HS-5 (cell line): ENCODE results near the gene SLC9A9.
"Not testable (repeated sequence)": the region's sequence is repeated elsewhere in the genome, so short reads cannot be mapped to it uniquely, and the experiment has no call there.

Source experiments
- DNase-seq: peaks from one replicate; pipeline ENCODE4 v3.0.0-alpha.2; 2012; ENCODE audit warnings: low read depth

SLC9A9 gene

DNA sequence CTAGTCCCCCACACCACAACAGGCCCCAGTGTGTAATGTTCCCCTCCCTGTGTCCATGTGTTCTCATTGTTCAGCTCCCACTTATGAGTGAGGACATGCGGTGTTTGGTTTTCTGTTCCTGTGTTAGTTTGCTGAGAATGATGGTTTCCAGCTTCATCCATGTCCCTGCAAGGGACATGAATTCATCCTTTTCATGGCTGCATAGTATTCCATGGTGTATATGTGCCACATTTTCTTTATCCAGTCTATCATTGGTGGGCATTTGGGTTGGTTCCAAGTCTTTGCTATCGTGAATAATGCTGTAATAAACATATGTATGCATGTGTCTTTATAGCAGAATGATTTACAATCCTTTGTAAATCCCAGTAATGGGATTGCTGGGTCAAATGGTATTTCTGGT, 152.9 kb downstream of the SLC9A9 start:
- DNase-seq: not testable (repeated sequence)

DNA sequence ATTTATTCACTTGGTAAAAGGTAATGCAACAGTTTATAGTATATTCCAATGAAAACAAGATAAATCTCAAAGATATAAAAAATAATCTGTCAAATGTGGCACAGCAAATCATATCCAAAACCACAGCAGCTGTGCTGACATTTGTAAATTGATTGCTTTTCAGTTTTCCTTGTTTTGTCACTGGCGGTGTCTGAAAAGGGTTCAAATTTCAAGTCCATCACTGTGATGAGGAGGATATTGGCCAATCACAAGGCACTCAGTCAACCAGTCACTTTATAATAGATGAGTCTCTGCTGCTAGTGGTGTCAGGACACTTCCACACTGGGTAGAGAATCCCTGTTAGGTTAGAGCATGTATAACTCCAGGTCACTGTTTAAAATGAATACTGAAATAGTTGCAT, 154.8 kb downstream of the SLC9A9 start:
- no peak for DNase-seq

DNA sequence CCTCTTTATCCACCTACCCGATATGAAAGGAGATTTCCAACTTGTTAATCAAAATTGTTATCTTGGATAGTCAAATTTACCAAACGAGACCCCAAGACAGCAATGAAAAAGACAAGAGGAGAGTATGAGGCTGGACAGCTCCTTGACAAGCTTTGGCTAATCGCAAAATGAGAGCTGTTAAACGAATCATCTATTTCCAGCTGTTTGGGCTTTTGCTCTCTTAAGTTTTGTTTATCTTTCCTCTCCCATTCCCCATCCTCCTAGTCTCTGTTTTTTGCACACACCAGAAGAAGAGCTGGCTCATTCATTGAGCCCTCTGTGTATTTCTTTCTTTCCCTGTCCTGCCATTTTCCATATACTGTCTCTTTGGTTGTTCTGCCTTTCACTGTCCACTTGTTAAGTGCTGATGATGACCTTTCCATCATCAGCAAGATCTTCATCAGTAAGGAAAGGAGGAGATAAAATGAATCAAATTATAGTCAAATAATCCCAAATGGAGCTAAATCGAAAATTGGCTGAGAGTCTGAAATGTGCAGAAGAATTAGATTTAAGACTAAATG, 161.6 kb downstream of the SLC9A9 start:
- no peak for DNase-seq

DNA sequence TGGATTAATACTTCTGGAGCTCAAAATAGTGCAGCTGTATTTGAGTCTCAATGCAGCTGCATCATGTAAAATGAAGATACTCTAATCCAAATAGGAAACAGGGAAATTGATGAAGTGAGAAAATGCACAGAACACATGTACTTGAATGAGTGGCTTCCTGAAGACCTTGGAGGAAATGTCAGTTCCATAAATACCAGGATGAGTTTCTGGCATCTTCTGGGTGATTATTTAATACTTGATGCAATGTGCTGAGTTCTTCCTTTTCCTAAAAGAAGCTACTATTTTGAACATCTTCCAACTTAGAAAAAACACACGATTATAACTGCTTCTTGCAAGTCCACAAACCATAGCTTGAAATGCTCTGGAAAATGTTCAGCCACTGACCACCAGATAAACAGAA, 162.8 kb downstream of the SLC9A9 start:
- DNase-seq: no peak

DNA sequence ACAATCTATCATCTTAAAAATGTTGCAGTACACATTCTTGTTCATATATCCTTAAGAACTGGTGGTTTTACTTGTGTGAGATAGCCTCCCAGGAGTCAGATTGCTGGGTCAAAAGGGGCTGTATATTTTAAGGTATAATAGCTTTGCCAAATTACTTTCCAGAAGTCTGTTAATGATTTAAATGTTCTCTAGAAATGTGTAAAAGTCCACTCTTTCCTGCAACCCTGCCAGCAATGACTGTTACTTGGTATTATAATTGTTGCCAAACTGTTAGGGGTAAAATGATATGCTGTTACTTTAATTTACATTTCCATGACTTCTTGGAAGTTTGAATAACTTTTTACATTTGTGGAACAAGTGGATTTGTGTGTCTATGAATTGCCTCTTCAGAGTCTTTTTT, 170.8 kb downstream of the SLC9A9 start:
- no peak for DNase-seq

DNA sequence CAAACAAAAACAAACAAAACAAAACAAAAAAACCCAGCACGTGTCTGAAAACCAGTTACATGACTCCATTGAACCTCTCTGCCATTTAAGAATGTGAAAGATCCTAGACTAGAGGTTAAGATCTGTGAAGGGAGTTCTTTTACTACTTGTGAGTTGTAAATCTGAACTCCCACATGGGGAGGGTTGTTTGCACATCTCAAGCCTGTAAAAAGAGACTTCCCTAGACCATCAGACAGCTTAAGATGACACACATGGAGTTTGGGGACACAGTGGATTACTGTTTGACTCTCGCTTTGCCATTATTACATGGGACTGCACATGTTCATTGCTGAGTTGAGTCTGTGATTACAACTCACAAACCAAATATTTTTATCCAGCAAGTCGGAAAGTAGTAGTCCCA, 171.5 kb downstream of the SLC9A9 start:
- DNase-seq: no peak

- no peak for DNase-seq
These were observed 172.2 kb downstream of the SLC9A9 start for GRCh38 chr3:143676021-143676420.

- peak; percentile 45 for DNase-seq
These were observed 173.9 kb downstream of the SLC9A9 start for GRCh38 chr3:143674100-143674968.

DNA sequence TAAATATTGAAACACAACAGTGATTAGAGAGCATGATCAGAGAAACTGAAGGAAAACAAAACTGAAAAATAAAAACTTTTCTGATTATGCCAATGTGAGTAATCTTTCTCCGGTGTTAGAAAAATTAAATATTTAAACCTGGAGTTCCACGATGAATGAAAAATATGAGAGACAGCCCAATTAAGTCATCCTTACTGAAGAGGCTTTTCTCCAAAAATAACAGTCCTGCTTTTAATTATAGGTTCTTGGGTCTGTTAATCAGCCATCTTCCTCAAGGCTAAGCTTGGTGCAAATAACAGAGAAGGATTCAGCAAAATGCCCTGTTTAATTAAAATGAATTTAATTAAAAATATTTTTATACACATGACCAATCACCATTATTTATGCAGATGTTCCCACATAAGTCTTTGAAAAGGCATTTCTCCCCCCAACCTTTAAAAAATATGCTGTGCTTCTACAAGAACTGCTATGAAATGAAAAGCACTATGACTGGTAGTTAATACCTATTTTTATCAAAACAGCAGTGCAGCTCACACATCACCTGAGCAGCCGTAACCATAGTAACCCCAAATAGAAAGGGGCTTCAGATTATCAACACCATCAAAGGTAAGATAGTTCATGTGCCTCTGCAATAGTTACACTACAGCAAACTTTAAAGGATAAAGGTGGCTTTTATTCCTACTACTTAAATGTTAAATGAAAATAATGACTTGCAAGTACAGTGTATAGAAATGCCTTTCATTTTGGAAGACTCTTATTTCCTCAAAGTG, 175.7 kb downstream of the SLC9A9 start:
- DNase-seq: no peak

- DNase-seq: no peak
These were observed 176.6 kb downstream of the SLC9A9 start for GRCh38 chr3:143671626-143672025.

DNA sequence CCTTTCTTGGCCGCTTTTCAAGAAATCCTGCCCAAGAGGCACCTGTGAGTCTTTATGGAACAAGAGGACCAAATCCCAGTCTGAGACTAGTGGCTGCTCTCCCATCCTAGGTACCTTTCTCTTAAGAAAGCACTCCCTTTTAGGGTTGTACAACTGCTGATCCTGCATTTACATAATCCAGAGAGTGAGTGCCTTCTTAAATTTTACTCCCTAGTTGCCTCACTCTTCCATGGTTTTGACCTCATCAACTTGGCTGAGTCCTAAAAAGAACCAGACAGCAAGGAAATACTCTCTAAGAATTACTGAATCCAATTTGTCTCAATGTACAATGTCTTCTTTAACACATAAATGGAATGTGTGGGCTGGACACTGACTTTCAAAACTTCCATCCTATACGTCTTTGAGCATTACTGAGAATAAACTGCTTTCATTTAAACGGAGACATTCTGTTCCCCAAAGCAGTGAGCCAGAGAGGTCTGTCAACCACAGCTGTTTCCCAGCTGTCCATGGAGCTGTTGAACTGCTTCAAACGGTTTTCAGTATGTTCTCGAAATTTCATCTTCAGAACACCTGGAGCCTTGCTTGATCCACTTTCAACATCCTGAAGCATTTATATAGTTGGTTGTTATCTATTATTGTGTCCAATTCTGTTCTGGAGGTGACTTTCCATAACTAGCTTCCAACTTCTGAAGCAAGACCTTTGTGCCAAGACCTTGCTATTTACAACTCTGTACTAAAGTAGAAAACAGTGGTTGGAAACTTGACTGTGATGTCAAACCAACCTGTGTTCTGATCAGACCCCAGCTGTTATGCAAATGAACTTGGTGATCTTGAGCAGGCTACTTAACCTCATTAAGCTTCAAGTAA, 179.1 kb downstream of the SLC9A9 start:
- no peak for DNase-seq

DNA sequence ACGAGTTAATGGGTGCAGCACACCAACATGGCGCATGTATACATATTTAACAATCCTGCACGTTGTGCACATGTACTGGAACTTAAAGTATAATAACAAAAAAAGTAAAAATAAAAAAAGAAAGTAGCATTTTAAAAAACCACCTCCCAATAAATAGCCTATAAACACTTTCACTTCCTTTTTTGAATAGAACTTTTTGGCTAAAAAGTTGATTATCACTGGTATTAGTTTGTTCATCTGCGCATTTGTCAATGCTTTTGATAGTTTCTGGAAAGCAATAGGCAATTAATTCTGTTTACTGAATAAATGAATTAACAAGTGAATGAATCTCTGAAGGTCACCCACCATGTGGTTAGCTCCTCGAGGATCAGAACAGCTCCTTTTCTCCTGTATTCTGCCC, 179.9 kb downstream of the SLC9A9 start:
- no peak for DNase-seq

GRCh38 chr3:143661677-143662076, 186.6 kb downstream of the SLC9A9 start:
- DNase-seq: no peak

DNA sequence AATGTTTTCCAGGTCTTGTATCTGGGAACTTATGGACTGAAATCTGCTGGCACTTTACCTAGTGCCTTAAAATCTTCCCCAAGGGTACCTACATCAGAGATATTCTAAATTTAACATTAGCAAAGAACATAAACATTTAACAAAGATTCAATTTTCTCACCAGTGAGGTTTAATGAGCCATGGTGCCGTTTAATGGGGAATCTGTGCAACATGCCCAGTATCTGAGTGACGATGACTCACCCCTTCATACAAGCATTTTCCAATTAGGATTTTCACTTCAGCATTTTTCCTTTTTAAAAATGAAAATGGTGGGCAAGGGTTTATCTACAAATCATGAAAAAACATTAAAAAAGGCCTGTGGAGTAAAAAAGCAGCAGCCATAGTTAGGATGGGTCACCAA, 189.4 kb downstream of the SLC9A9 start:
- DNase-seq: no peak

- DNase-seq: no peak
These were observed 190.2 kb downstream of the SLC9A9 start for GRCh38 chr3:143658116-143658515.

GRCh38 chr3:143657391-143657790, 190.9 kb downstream of the SLC9A9 start:
- no peak for DNase-seq

- no peak for DNase-seq
These were observed 193.4 kb downstream of the SLC9A9 start for GRCh38 chr3:143654906-143655305.

- no peak for DNase-seq
These were observed 194.3 kb downstream of the SLC9A9 start for GRCh38 chr3:143653935-143654334.

- DNase-seq: no peak
These were observed 194.8 kb downstream of the SLC9A9 start for GRCh38 chr3:143653493-143653892.

DNA sequence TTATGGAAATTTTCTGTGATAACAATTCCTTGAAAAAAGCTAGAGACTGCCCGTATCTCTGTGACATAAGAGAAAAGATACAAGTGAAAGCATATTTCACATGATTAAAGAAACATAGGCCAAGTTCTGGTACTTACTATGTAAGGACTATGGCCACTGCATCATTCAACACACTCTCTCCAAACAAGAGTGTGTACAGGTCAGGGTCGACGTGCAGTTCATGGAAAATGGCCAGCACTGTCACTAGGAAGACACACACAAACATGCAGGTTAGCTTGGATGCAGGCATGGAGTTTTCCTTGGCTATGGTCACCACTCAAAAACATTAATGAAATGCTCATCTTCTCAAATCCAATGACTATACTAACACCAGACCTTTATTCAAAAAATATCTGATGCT, 196.2 kb downstream of the SLC9A9 start:
- no peak for DNase-seq

- DNase-seq: no peak
These were observed 197.4 kb downstream of the SLC9A9 start for GRCh38 chr3:143650827-143651226.

DNA sequence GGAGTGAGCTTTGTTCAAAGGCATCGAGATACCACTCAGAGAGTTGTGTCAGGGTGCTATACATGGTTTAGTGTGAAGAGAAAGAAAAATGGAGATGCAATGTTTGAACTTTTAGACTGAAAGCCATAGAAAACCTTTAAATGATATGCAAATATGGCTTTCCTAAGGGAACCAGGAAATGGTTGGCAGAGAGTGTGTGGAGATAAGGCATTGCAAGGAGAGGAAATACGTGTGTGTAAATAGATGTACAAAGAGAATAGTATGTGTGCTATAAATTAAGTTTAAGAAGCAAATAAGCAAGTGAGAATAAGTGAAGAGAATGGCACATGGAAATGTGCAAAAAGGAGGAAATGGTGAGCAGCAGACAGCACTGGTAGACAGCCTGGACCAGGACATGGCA, 198.1 kb downstream of the SLC9A9 start:
- no peak for DNase-seq
